Activated T-cell treated with anti-CD3 and anti-CD28 coated beads, Interleukin-2, amount 50 U/mL, for 1 hour (primary cell): ENCODE measurements around the gene DTX1.

Experiments
- DNase-seq: peaks from one replicate; pipeline ENCODE4 v3.0.0-alpha.2; 2020

Gene DTX1

DNA sequence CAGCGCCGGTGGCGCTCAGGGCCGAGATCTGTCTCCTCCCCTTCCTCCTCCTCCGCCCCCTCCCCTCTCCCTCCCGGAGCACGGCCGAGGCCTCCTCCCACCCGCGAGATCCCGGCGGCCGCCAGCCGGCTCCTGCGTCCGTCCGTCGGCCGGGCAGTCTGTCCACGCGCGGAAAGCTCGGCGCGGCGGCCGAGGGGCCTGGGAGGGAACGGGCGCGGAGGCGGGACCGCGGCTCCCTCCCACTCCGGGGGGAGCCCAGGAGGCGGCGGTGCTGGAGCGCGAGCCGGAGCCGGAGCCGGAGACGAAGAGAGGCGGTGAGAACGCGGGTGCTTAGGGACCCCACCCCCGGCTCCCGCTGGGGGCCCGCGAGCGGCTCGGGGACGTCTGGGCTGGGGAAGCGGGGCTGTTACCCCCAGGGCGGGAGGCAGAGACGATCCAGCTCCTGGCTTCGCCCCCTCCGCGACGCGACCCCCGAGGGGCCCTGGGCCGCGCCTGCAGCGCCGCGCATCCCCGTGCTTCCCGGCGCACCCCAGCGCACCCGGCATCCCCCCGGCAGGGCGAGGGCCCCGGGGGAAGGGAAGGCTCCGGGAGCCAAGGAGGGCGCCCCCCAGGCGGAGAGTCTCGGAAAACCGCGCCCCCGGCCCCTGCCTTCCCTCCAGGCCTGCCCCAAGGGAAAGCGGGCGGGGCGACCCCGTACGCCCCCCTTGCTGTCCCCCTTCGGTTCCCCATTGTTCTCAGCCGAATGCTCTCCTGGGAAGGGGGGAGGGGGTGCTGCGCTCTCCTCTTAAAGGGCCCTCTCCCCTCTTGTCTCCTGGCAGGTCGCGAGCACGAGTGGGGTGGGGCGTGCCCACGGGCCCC lies at the start of gene DTX1:
Gene DTX1, plus strand, starts transcription at position 100 of the 858 bp plus-strand sequence. CDS start 1,463 bp downstream, outside the sequence.
- peak; percentile 59 for DNase-seq

DNA sequence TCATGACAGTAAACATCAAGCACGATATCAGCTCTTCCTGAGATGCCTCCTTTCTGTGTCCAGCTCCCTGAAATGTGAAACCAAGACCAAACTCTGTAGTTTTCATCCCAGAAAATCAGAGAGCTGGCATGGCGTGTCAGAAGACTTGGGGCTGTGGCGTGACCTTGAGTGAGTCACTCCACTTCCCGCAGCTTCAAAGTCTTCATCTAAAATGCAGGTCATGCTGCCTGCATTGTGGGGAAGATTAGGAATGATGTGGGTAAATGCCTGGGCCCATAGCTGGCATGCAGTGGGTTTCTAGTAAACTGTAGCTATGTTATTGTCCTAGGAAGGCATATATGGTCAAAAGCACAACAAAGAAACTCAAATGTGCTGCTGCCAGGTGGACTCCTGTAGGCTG lies 49.4 kb upstream of the DTX1 start:
- DNase-seq, result no peak

DNA sequence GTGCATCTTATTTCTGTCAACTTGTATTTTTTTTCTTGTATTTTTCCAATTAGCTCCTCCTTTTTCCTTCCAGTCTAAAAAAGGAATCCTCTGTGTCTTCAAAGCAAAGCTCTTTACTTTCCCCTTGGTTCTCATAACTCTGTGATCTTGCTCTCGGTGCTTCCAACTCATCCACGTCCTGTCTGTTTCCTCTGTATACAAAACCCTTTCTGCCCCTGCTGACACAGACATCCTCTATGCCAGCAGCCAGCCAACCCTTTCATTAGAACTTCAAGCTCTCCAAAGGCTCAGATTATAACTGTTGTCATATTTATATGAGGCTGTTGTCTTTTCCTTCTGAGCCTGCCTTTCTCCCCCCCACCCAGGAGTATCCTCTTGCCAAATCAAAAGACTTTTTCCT lies 45.8 kb upstream of the DTX1 start:
- DNase-seq, result no peak

DNA sequence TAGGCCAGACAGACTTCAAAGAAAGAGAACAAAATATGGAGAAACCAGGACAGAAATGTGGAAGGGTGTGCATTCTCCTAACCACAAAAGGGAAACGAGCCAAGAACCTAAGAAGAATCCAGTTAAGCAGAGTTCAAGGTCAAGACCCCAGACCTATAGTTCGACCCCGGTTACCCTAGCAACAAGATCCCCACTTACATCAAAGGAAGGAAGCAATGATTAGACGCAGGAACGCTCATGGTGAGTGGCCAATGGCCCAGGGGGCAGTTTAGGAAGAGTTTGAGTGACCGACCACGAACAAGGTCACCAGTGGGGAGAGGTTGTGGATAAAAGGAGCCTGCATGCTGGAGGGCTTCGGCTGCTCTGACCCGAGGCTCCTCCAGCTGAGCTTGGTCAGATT lies 42.0 kb upstream of the DTX1 start:
- DNase-seq, result no peak

DNA sequence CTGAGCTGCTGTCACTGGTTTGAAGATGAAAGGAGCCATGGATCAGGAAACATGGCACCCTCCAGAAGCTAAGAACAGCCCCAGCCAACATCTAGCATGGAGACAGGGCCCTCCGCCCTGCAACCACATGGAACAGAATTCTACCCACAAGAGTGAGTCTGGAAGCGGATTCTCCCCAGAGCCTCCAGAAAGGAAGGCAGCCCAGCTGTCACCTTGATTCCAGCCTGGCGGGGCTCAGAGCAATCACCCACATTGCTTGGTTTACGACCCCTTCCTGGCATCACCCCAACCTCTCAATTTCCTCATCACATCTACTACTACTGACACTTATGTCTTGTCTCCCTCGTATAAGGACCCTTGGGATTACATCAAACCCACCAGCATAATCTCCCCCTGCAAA lies 39.7 kb upstream of the DTX1 start:
- no peak for DNase-seq

DNA sequence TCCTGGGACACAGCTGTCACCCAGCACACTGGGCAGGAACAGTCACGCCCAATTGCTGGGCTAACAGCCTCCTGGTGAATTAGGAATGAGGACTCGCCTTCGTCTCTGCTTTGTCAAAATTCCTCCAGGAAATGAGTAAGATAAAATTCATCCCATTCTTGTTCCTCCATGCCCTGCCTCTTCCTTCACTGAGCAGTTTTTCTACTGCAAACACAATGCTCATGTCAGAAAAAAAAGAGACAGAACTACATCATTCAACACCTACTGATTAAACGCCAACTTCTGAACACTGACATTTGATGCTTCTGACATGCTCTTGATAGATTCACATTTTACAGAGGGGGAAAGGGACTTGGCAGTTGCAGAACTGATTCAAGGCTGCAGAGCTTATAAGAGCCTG lies 37.5 kb upstream of the DTX1 start:
- DNase-seq, result no peak

DNA sequence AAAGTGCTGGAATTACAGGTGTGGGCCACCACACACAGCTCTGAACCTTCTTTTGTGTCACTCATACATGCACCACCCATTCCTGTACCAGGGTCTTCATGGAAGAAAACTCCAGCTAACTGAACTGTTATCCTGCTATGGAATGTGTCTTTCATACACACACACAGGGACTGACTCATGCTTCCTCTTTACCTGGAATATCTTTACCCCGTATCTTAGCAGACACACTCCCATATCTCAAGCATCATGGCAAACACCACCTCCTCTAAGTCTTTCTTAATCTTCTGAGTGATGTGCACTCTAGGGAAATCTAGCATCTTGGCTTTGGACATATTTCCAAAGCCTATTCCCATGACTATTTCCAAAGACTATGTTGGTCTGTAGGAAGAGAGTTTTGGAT lies 35.0 kb upstream of the DTX1 start:
- no peak for DNase-seq

DNA sequence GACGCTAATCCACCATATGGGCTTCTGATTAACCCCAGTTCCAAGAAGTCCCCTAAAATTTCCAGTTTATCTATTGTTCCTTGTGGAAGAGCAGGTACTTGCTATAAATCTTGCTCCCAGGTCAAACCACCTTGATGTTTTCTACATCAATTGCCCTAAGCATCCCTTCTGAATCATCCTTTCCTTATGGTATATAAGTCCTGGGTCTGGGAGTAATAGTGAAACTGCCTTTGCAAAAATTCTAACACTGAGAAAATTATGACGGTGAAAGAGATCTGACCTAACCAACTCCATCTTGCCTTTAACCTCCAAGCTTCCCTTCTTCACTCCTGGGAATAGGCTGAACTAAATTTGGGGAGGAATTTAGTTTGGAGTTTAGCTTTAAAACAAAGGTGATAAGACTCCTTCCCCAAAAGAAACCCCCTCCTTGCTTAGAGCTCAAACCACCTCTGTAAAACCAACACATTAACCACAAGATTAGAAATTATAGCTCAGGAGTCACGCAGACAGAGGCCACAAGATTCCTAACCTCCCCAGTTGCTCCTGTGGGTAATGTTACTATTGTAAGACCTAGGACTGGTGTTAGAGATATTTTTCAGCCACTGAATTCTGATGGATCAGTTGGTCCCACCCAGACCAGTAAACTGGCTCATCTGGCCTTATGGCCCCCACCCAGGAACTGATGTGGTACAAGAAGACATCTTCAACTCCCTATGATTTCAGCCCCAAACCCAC lies 33.8 kb upstream of the DTX1 start:
- DNase-seq, result no peak

DNA sequence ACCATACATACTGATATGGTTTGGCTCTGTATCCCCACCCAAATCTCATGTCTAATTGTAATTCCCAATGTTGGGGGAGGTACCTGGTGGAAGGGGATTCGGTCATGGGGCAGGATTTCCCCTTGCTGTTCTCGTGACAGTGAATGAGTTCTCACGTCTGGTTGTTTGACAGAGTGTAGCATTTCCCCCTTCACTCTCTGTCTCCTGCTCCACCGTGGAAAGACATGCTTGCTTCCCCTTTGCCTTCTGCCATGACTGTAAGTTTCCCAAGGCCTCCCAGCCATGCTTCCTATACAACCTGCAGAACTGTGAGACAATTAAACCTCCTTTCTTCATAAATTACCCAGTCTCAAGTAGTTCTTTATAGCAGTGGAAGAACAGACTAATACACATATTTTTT lies 28.8 kb upstream of the DTX1 start:
- DNase-seq, result no peak

DNA sequence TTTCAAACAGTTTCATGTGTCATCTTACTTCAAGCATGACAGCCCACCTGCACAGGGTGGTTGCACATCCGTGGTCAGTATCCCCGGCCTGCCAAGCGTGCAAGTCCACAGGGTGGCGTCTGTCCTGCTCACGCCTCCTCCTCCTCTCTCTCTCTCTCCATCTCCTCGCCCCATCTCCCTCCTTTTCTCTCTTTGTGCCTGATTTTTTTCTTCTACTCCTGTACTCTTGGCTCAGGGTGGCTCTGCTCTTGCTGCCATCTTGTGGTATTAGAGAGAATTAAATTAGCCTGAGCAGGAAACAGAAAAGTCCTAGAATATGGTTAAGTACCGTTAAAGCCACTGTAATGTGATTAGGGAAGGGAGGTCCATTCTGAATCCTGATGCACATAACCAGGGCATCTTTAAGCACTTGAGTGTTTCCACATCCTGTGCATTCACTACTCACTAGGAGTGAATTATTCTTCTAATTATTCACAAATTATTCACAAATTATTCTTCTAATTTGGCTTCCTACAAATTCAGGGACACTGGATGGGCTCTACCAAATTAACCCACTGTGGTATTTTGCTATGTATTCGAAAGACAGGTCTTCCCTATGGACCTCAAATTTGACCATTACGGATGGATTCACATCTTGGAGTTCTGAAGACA lies 25.5 kb upstream of the DTX1 start:
- DNase-seq, result no peak

DNA sequence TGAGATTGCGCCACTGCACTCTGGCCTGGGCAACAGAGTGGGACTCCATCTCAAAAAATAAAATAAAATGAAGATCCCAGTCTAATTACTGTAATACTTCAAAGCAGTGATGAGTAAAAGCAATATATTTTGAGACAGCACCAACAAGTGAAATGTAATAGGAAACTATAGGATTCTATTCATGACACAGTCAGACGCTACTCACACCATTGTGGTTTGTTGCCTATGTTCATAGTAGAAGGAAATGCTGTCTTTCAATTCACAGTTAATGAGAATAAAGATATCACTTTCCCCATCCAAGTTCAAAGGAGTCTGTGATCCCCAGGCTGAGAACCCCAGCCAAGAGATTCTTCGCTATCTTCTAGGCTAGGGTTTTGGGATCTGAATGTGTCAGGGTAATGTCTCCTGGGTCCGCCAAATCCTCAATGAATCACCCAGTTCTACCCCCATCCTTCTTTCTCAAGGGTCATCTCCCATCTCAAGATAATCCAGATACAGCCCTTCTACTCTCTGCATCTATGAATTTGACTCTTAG lies 16.6 kb upstream of the DTX1 start:
- DNase-seq, result no peak

DNA sequence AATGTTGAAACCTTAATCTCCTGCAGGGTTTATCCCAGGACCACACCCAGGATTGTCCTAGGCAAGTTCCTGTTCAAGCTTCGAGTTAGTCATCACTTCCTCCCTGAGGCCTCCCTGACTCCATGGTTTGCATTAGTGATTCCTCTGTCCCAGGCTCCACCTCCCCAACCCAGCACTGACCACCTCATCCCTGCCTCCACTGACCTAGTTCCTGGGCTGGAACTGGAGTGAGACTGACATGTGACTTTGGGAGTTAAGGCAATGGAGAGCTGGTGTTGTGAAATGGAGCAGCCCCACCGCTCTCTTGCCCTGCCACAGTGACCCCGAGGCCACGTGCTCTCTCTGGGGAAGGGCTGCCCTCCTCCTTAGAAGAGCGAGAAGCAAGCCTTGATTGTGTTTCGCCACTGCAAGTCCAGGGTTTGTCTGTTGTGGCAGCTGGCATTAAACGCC lies 15.8 kb upstream of the DTX1 start:
- no peak for DNase-seq

DNA sequence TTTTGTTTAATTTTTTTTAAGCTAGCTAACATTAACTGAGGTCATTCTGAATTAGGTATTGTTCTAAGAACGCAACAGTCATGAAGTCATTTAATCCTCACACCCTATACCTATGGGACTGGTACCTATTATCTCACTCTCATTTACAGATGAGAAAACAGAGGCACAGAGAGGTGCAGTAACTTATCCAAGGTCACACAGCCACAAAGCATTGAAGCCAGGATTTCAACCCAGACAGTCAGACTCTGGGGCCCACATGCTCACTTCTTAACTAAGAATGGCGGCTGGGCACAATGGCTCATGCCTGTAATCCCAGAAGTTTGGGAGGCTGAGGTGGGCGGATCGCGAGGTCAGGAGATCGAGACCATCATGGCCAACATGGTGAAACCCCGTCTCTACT lies 15.0 kb upstream of the DTX1 start:
- no peak for DNase-seq

DNA sequence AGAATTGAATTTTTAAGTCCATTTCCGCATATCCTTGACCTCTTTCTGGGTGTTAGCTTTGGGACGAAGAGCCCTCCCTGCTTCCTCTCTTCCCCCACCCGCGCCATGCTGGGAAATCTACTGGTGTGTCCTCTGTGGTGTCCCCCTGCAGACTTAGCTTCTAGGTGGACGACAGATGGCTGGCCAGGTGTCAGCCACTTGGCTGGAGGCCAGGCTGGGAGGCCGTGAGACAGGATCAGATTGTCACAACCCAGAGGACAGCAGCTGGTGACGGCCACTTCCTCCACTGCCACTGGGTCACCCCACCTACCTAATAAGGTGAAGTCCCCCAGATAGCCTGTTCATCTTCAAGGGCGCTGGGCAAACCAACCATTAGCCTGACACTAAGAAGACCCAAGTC lies 13.3 kb upstream of the DTX1 start:
- DNase-seq, result no peak

DNA sequence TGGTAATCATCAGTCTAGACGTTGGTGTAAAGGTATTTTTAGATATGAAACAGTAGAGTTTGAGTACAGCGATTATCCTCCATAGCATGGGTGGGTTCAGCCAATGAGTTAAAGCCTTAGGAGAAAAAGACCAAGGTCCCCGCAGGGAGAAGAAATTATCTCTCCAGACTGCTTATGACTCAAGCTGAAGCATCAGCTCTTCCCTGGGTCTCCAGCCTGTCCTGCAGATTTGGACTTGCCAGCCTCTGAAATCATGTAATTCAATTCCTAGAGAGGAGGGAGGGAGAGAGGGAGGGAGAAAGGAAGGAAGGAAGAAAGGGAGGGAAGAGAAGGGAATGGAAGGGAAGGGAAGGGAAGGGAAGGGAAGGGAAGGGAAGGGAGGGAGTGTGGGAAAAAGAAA lies 12.0 kb upstream of the DTX1 start:
- no peak for DNase-seq

DNA sequence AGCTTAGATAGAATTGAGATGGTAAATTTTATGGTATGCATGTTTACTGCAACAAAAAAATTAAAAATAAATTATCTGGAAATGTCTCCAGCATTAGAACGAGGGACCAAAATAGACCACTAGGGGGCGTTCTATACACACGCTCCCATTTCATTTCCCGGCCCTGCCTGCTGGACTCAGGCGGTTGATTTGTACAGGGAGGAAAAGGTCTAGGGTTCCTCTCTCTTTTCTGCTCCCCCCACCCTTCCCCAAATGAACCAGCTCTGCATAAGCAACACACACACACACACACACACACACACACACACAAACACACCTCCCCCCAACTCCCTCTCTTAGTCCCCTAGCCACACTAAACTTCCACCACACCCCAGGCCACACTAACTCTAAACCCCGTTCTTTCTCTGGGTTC lies 7.8 kb upstream of the DTX1 start:
- DNase-seq, result peak; percentile 48

DNA sequence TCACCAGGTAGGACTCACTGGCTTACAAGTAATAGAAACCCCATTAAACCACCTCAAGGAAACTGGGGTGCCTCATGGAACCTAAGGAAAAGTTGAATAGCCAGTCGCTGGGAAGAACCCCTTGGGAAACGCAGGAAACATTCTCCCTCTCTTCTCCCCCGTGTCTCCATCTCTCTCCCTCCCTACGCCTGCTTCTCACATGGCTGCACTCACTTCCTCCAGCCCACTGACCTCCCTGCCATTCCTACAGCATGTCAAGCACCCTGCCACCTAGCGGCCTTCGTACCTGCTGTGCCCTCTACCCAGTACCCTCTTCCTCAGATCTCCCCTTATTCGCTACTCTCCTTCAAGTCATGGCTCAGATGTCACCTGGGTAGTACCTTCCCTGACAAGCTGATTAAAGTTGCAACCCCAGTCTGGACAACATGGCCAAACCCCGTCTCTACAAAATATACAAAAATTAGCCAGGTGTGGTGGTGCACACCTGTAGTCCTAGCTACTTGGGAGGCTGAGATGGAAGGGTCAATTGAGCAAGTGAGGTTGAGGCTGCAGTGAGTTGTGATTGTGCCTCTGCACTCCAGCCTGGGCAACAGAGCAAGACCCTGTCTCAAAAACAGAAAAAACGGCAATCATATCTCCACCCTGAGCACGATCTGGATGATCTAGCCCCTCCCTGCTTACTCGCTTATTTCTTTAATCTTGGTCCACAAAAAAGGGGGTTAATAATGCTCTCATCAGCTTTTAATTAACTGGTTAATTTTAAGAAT lies 6.4 kb upstream of the DTX1 start:
- DNase-seq, result no peak

DNA sequence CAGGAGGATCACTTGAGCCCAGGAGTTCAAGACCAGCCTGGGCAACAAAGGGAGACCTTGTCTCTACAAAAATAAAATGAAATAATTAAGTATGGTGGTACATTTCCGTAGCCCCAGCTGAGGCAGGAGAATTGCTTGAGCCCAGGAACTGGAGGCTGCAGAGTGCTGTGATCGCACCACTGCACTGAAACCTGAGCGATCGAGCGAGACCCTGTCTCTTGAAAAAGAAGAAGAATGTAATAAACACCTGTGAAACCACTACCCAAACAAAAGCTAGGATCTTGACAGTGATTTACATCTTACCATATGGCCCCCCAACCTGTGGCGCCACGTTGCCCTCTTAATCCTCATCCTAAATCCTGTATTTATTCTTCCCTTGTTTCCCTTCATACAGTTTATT lies 5.7 kb upstream of the DTX1 start:
- no peak for DNase-seq

DNA sequence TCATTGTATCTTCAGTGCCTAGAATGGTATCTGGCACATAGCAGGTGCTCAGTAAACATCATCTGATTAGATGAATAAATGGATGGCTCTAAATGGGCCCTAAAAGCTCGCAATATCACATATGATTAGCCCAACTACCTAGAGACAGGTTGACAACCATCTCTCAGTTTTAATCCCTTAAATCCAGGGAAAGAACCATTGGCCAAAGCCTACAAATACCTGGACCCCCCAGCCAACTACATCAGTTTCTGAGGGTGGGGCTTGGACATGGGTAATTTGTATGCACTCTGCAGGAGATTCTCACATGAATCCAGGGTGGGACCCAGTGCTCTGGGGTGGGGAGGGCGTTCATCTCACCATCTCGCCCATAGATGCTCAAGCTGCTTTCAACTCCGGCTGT lies 4.8 kb upstream of the DTX1 start:
- DNase-seq, result no peak

DNA sequence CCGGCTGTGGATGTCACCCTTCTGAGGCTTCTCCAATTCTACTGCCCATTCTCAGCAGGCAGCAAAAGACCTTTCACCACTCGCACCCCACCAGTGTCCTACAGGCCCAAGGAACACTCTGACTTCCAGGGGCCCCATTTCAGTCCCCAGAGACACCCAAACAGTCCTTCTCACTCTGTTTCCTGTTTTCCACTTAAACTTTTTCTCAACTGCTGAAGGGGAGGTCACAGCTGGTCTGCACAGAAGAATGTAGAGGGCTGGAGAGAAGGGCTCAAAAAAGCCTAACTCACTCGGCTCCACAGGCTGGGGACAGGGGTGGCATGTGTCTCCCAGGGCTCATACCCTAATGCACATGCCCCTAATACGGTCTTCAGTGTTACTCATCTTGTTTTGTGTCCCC lies 4.2 kb upstream of the DTX1 start:
- DNase-seq, result no peak

DNA sequence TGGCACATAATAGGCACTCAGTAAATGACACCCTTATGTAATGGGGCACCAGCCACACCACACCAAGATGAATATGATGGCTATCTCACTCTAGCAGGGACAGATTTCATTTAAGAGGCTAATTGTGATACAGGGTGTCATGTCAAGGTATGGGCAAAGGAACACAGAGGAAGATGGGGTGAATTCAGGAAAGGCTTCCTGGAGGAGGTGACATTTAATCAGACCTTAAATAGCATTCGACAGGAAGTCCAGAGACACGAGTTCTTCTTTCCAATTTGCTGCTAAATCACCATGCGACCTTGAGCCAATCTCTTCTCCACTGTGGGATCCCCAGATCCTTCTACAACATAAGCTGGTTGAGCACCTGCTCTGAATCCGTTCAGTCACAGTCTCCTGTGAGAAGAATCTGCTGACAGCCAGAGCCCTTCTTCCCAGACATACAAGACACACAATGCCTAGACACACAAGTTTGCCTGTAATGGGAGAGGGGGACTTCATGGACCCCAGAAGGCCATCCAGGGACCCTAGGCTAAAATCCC lies 1.5 kb upstream of the DTX1 start:
- no peak for DNase-seq

DNA sequence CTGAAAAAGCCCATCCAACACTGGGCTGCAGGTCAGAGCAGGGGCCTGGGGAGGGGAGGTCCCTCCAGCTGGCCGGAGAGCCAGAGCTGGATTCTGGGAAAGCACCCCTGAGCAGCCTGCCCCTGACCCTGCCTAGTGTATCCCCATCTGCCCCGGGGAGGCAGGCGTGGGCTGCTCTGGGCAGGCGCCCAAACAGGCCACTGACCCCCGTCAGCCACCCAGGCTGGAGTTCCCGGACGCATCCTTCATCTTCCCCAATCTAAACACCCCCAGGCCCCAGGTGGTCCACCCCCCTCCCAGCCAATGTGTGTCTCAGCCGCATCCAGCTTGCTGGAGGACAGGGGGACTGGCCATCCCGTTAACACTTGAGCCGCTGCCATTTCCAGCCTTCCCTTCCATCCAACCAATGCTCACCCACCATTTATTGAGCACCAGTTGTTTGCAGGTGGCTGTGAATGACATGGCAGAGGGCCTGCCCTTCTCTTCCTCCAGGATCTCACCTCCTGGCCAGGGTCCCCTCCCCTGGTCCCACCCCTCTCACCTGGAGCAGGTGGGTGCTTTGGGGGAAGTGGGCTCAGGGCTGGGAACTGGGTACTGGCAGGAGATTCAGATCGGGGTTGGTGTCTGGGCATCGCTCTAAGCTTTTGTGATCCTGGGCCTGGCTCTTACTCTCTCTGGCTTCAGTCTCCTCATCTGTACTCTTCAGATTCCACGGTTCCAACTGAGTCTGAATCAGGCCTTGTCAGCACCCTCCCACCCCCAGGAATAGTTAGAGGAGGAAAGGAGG lies 743 bp upstream of the DTX1 start:
- no peak for DNase-seq
